H1 (cell line): Measurements from ENCODE around the gene COL2A1. TPM values are rescaled to one million over a fixed set of nuclear protein-coding genes. Genes with fewer than 3 reads are reported as not detected.

Experiments
- CTCF ChIA-PET: fragments of 300-600 bp; sonication (Branson Sonifier 250); formaldehyde crosslinking; loops from one replicate; lab custom pipeline; 2021; ENCODE audit not compliant: partially characterized antibody; lab: Charles Lee
- POLR2A ChIA-PET: fragments of 300-600 bp; sonication (Branson Sonifier 250); formaldehyde crosslinking; loops from one replicate; lab custom pipeline; 2021; ENCODE audit warnings: inconsistent platforms; ENCODE audit not compliant: partially characterized antibody; lab: Charles Lee
- DNase-seq, 2 experiments: peaks; one replicate each; pipeline versions ENCODE4 v3.0.0 to v3.0.0-alpha.2; 2010 to 2022; ENCODE audit warnings: low spot score in 2 of 2, low read depth in 1 of 2, mixed read lengths in 1 of 2
- FAIRE-seq: peaks from 2 replicates; lab custom pipeline; 2011; peaks lifted over from hg19 to GRCh38; lab: Jason Lieb, UNC
- H2AFZ ChIP-seq: 2 replicates; pipeline ENCODE4 v1.8.1; 2012; ENCODE audit warnings: low read length, inconsistent platforms
- H2AK5ac ChIP-seq: 2 replicates; pipeline ENCODE4 v1.6.1; 2013; ENCODE audit warnings: low read depth, low read length
- H2BK120ac ChIP-seq: replicated peaks from 2 replicates; pipeline ENCODE3; 2013; ENCODE audit warnings: low read depth, low read length, inconsistent platforms
- H2BK12ac ChIP-seq: 2 replicates; pipeline ENCODE4 v1.6.1; 2013; ENCODE audit warnings: low read depth, low read length
- H2BK15ac ChIP-seq: 2 replicates; pipeline ENCODE4 v1.6.1; 2013; ENCODE audit warnings: low read length
- H2BK20ac ChIP-seq: 2 replicates; pipeline ENCODE4 v1.6.1; 2013; ENCODE audit warnings: low read length
- H2BK5ac ChIP-seq: 2 replicates; pipeline ENCODE4 v1.6.1; 2013; ENCODE audit warnings: low read depth, low read length
- H3K14ac ChIP-seq: 2 replicates; pipeline ENCODE4 v1.6.1; 2013; ENCODE audit warnings: inconsistent platforms; ENCODE audit not compliant: insufficient read length
- H3K18ac ChIP-seq: 2 replicates; pipeline ENCODE4 v1.6.1; 2013; ENCODE audit warnings: low read length; ENCODE audit errors: extremely low read depth
- H3K23ac ChIP-seq: 2 replicates; pipeline ENCODE4 v1.6.1; 2013; ENCODE audit warnings: inconsistent platforms; ENCODE audit not compliant: insufficient read length
- H3K23me2 ChIP-seq: 2 replicates; pipeline ENCODE4 v1.6.1; 2013; ENCODE audit warnings: low read depth, low read length
- H3K27ac ChIP-seq: 2 replicates; pipeline ENCODE4 v1.6.1; 2011; ENCODE audit warnings: low read depth, low read length, inconsistent platforms
- H3K27me3 ChIP-seq, 4 experiments: replicated peaks in 1 of 4; 1 replicate in 1 of 4; 2 replicates in 3 of 4; pipeline versions ENCODE4 v1.6.1 to v1.8.1; 2011 to 2013; ENCODE audit warnings: low read length in 3 of 4, mild to moderate bottlenecking in 3 of 4, inconsistent platforms in 2 of 4, mixed read lengths in 2 of 4, moderate library complexity in 1 of 4; ENCODE audit not compliant: control insufficient read depth in 3 of 4, insufficient read depth in 3 of 4; ENCODE audit errors: extremely low read depth in 1 of 4
- H3K36me3 ChIP-seq, 4 experiments: 2 replicates each; pipeline versions ENCODE4 v1.6.1 to v1.8.1; 2011 to 2013; ENCODE audit warnings: mild to moderate bottlenecking in 4 of 4, low read length in 3 of 4, moderate library complexity in 2 of 4, control low read depth in 1 of 4, inconsistent platforms in 1 of 4; ENCODE audit not compliant: insufficient read depth in 4 of 4, control insufficient read depth in 2 of 4
- H3K4ac ChIP-seq: replicated peaks from 2 replicates; pipeline ENCODE3; 2013; ENCODE audit warnings: low read length, low read depth, mixed read lengths, inconsistent platforms; ENCODE audit not compliant: insufficient read length
- H3K4me1 ChIP-seq, 4 experiments: replicated peaks in 1 of 4; 1 replicate in 1 of 4; 2 replicates in 3 of 4; pipeline versions ENCODE4 v1.6.1 to v1.8.1; 2011 to 2013; ENCODE audit warnings: low read length in 3 of 4, inconsistent platforms in 2 of 4, mixed read lengths in 1 of 4; ENCODE audit not compliant: insufficient read depth in 4 of 4, control insufficient read depth in 3 of 4
- H3K4me2 ChIP-seq, 2 experiments: 2 replicates each; pipeline versions ENCODE4 v1.6.1 to v1.8.1; 2011 to 2013; ENCODE audit warnings: low read depth in 2 of 2, low read length in 2 of 2, control low read depth in 1 of 2, inconsistent platforms in 1 of 2, mild to moderate bottlenecking in 1 of 2; ENCODE audit not compliant: insufficient read depth in 1 of 2
- H3K4me3 ChIP-seq, 4 experiments: fragments of 200-600, 300-600 bp in 1 of 4; sonication (generic), shearing (Covaris generic), sonication (Bioruptor Twin) in 1 of 4; 2 replicates each; pipeline versions ENCODE4 v1.5.1 to v1.8.1; 2011 to 2016; ENCODE audit warnings: low read length in 4 of 4, low read depth in 3 of 4, control low read depth in 2 of 4, inconsistent platforms in 2 of 4, mild to moderate bottlenecking in 2 of 4, mixed read lengths in 1 of 4, moderate library complexity in 1 of 4; ENCODE audit not compliant: insufficient read depth in 2 of 4; ENCODE audit errors: extremely low read depth in 1 of 4
- H3K56ac ChIP-seq: replicated peaks from 2 replicates; pipeline ENCODE3; 2013; ENCODE audit warnings: low read depth, mild to moderate bottlenecking, mixed read lengths, low read length, inconsistent platforms; ENCODE audit not compliant: insufficient read length
- H3K79me1 ChIP-seq: 2 replicates; pipeline ENCODE4 v1.6.1; 2013; ENCODE audit warnings: low read depth, low read length, control low read depth
- H3K79me2 ChIP-seq, 2 experiments: 2 replicates each; pipeline versions ENCODE4 v1.6.1 to v1.8.1; 2012 to 2013; ENCODE audit warnings: low read length in 2 of 2, mild to moderate bottlenecking in 2 of 2, inconsistent platforms in 1 of 2; ENCODE audit not compliant: insufficient read depth in 2 of 2, control insufficient read depth in 1 of 2
- H3K9ac ChIP-seq, 4 experiments: replicated peaks in 1 of 4; 1 replicate in 1 of 4; 2 replicates in 3 of 4; pipeline versions ENCODE4 v1.6.1 to v1.8.1; 2011 to 2013; ENCODE audit warnings: low read depth in 3 of 4, low read length in 3 of 4, control low read depth in 2 of 4, mild to moderate bottlenecking in 2 of 4, moderate library complexity in 2 of 4, inconsistent platforms in 1 of 4; ENCODE audit errors: extremely low read depth in 1 of 4
- H3K9me3 ChIP-seq, 2 experiments: 2 replicates each; pipeline versions ENCODE4 v1.6.1 to v1.8.1; 2012 to 2013; ENCODE audit warnings: mild to moderate bottlenecking in 2 of 2, moderate library complexity in 2 of 2, control low read depth in 1 of 2, inconsistent platforms in 1 of 2, low read depth in 1 of 2, low read length in 1 of 2, mixed read lengths in 1 of 2; ENCODE audit not compliant: insufficient read depth in 2 of 2
- H4K20me1 ChIP-seq, 2 experiments: replicated peaks in 1 of 2; 2 replicates each; pipeline versions ENCODE3 to v1.8.1; 2011 to 2013; ENCODE audit warnings: inconsistent platforms in 2 of 2, low read length in 2 of 2, mild to moderate bottlenecking in 1 of 2; ENCODE audit not compliant: insufficient read depth in 2 of 2, control insufficient read depth in 1 of 2
- H4K5ac ChIP-seq: 2 replicates; pipeline ENCODE4 v1.6.1; 2013; ENCODE audit warnings: low read length, low read depth, mixed read lengths, inconsistent platforms; ENCODE audit not compliant: insufficient read length
- H4K8ac ChIP-seq: 2 replicates; pipeline ENCODE4 v1.8.0; 2013; ENCODE audit warnings: mild to moderate bottlenecking, moderate library complexity, low read length, inconsistent platforms; ENCODE audit not compliant: insufficient read depth; ENCODE audit errors: extremely low read depth
- H4K91ac ChIP-seq: replicated peaks from 2 replicates; pipeline ENCODE3; 2013; ENCODE audit warnings: low read length, mixed read lengths, inconsistent platforms; ENCODE audit not compliant: insufficient read length
- FOSL1 ChIP-seq: IDR thresholded peaks from 2 replicates; pipeline ENCODE4 v1.6.1; 2011; ENCODE audit warnings: mild to moderate bottlenecking, low read depth, low read length, moderate library complexity; ENCODE audit not compliant: insufficient read depth
- JUND ChIP-seq: IDR thresholded peaks from 2 replicates; pipeline ENCODE4 v1.6.1; 2011; ENCODE audit warnings: mild to moderate bottlenecking, improper control_type of control experiment, low read length
- NRF1 ChIP-seq: IDR thresholded peaks from 2 replicates; pipeline ENCODE4 v1.6.1; 2011; ENCODE audit warnings: mild to moderate bottlenecking, low read depth, low read length, improper control_type of control experiment
- POLR2AphosphoS5 ChIP-seq: IDR thresholded peaks from 2 replicates; pipeline ENCODE4 v1.6.1; 2011; ENCODE audit warnings: low read depth, low read length
- WGBS, 2 experiments: shearing (Covaris generic) in 1 of 2; methylation state at CpG; one replicate each; pipeline versions ENCODE4 v1.1.6 to v1.1.7; 2013 to 2015; ENCODE audit warnings: low lambda C conversion rate in 2 of 2, mixed read lengths in 2 of 2, inconsistent platforms in 1 of 2, low coverage in 1 of 2, missing lambda C conversion rate in 1 of 2; ENCODE audit not compliant: insufficient replicate concordance in 2 of 2, insufficient coverage in 1 of 2, insufficient read length in 1 of 2; ENCODE audit errors: extremely low coverage in 1 of 2, missing lambda C conversion rate in 1 of 2; 5-methylcytosine and 5-hydroxymethylcytosine counted together
- polyA plus RNA-seq, 7 experiments: library from polyadenylated mRNA; depleted of rRNA in 3 of 7; stranded (reverse) in 5 of 7; unstranded in 2 of 7; fragments of >200 nt in 5 of 7; fragments of 200-250 nt in 2 of 7; gene quantifications; 1 replicate in 5 of 7; 2 replicates in 1 of 7; 4 replicates in 1 of 7; pipeline versions ENCODE4 v1.2.1 to v1.2.3, GENCODE V29; 2011 to 2013; ENCODE audit warnings: missing spikeins in 2 of 7, mixed read lengths in 2 of 7
- total RNA-seq: library from RNA; stranded (reverse); fragmentation: NEBNext Ultra II Directional; extraction: Animal tissue kit (Norgen Biotek cat#: 25700); gene quantifications from 2 replicates; pipeline ENCODE4 v1.2.1, GENCODE V29; 2021
- TF ChIP-seq, protein P1 (sequence below): IDR thresholded peaks from 2 replicates; pipeline ENCODE4 v1.6.1; 2012; ENCODE audit warnings: inconsistent platforms

COL2A1 gene
- total and polyA plus RNA-seq, 2 of the 8 experiments (the other 6 are each of a cell fraction or from before 2014, with no cell fraction given), result 4.2 to 14.6 TPM

- FAIRE-seq (no peak), DNase-seq (no peak)
- H2BK12ac ChIP-seq, result no peak overlapping the region
- H3K27me3 ChIP-seq, result no peaks in the 10 kb centered on the region
- no peak overlapping the region for H3K27ac ChIP-seq
- H3K14ac ChIP-seq, result no peak overlapping the region
- no peak overlapping the region for H3K4me2 ChIP-seq
- no peak overlapping the region for H2AFZ ChIP-seq
- no peaks in the 10 kb centered on the region for H3K79me2 ChIP-seq
- POLR2A ChIA-PET, result interaction anchor here (1.3 kb wide), 1 partner anchor 50 kb away, joined by 3 read pairs; the partner anchor contains the start of gene VDR
- no peak overlapping the region for H3K4ac ChIP-seq
- H3K18ac ChIP-seq, result no peak overlapping the region
- no peak overlapping the region for H2BK5ac ChIP-seq
- H3K23ac ChIP-seq, result no peak overlapping the region
- TF ChIP-seq, protein P1, sequence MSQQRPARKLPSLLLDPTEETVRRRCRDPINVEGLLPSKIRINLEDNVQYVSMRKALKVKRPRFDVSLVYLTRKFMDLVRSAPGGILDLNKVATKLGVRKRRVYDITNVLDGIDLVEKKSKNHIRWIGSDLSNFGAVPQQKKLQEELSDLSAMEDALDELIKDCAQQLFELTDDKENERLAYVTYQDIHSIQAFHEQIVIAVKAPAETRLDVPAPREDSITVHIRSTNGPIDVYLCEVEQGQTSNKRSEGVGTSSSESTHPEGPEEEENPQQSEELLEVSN, result no peak
- TF ChIP-seq NRF1, result no peak
- no peak for TF ChIP-seq JUND
- TF ChIP-seq FOSL1, result no peak
- TF ChIP-seq POLR2AphosphoS5, result no peak
- no peak overlapping the region for H2BK15ac ChIP-seq
- no peaks in the 10 kb centered on the region for H3K36me3 ChIP-seq
- 93% methylated on average over 3 of the region's 3 CpGs; no CpG with 5 or more reads in 1 of the 2 experiments for WGBS, 2 experiments
- no peaks in the 10 kb centered on the region; a peak in 2 of 7 replicates for H3K4me1 ChIP-seq
- no peak overlapping the region for H3K9ac ChIP-seq
- CTCF ChIA-PET, result interaction anchor here (1.1 to 8.1 kb wide), 5 partner anchors 8 to 231 kb away, joined by 3 to 82 read pairs (median 3); partner anchors contain the start of genes TMEM106C and VDR
- H2BK120ac ChIP-seq, result no peak overlapping the region
- H3K4me3 ChIP-seq, result no peak overlapping the region
- no peak overlapping the region for H2BK20ac ChIP-seq
- H3K9me3 ChIP-seq, result peaks cover 18 to 20% of the 10 kb centered on the region in 2 experiments
- no peak overlapping the region for H4K5ac ChIP-seq
- H2AK5ac ChIP-seq, result 0 out of 2 replicates have a peak overlapping the region, but pooled peaks have one; percentile 14
- H4K91ac ChIP-seq, result no peak overlapping the region
- H4K8ac ChIP-seq, result no peak overlapping the region
- no peaks in the 10 kb centered on the region for H3K79me1 ChIP-seq
- no peaks in the 10 kb centered on the region for H3K23me2 ChIP-seq
- H3K56ac ChIP-seq, result no peak overlapping the region
- H4K20me1 ChIP-seq, result no peaks in the 10 kb centered on the region
Measured at GRCh38 chr12:47955059-47955458, 49.2 kb downstream of the COL2A1 start.
